ENCODE results near the gene SYT7. TPM values are rescaled to one million over a fixed set of nuclear protein-coding genes. Genes with fewer than 3 reads are reported as not detected.

SYT7 gene
- total and polyA plus RNA-seq, 12 donors, result 11.5 to 26.1 (median 18.7) TPM

GRCh38 chr11:61491736-61492395 is 89.0 kb downstream of the SYT7 start:
- no peak for DNase-seq
- no peak for ATAC-seq
- H3K27me3 ChIP-seq, result no peaks in the 10 kb centered on the region
- no peak overlapping the region for H3K4me3 ChIP-seq
- peaks cover 0 to 4% (median 0%) of the 10 kb centered on the region in 11 donors for H3K9me3 ChIP-seq
- WGBS, 2 donors, result 82 to 87% methylated on average over 12 of the region's 12 CpGs
- H3K4me1 ChIP-seq, result peaks cover 12 to 55% (median 29%) of the 10 kb centered on the region in 9 donors
- H3K27ac ChIP-seq, result no peak overlapping the region
- TF ChIP-seq CTCF (IDR thresholded peaks at IDR 0.05), result no peak
- H3K36me3 ChIP-seq, result no peaks in the 10 kb centered on the region
- intact Hi-C loops (cut with DNase I), result no loop called here

DNA sequence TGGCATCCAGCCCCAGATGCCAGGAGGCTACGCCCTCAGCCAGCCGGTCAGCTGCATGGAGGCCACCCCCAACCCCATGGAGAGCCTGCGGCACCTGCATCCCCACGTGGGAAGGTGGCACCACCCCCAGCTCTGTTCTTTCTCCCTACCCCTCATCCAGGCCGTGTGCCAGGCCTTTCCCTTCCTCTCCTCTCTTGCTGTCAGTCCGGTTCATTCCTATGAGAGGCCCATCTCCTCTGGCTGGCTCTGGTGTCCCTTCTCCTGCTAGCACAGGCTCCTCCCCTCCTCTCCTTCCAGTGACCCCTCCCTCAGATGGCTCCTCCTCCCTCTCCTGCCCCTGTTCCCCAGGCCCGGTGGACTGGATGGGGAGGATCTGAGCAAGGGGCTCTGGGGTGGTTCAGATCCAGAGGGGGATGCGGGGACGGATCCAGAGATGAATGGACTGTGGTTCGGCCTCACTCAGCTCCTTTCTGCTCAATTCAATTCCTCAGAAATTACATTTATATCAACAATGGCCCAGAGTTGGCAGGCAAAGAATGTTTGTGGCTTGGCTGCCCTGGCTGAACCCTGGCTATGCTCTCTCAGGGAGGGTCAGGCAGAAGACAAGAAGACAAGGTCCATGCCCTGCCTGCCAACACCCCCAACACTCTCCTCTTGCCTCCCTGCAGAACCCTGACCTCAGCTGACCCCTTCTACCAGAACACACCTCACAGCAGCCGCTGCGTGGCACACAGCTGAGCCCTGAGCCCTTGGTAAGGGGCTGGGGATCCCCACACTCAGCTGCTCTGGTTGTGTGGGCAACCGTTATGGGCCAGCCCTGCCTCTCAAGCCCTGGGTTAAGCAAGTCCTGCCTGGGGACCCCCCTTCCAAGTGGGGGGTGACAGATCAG is 90.8 kb downstream of the SYT7 start:
- Histone ChIP-seq H3K9me3 (peaks cover 0 to 4% (median 0%) of the 10 kb centered on the region in 11 donors), H3K4me1 (peaks cover 12 to 42% (median 20%) of the 10 kb centered on the region in 9 donors), H3K27ac (peak overlapping the region in 9 of 10 donors; percentile 26 to 80 (median 61)), H3K36me3 (no peaks in the 10 kb centered on the region), H3K27me3 (no peaks in the 10 kb centered on the region), H3K4me3 (peak overlapping the region in 2 of 10 donors; percentile 6 to 22)
- TF ChIP-seq CTCF (IDR thresholded peaks at IDR 0.05), result no peak
- DNase-seq (peak in 1 of 2 donors; percentile 46), ATAC-seq (peak in 7 of 8 donors; percentile 21 to 74 (median 52))
- intact Hi-C loops (cut with DNase I), result loop anchor here in 1 of 10 donors (10.0 kb wide), 1 partner anchor 85 kb away; no protein-coding TSS in a partner anchor
- WGBS, 2 donors, result 55 to 57% methylated on average over 13 of the region's 13 CpGs

GRCh38 chr11:61488651-61489291 is 92.1 kb downstream of the SYT7 start:
- peak; percentile 80 for DNase-seq
- WGBS, 2 donors, result 39 to 40% methylated on average over 19 of the region's 19 CpGs
- peaks cover 12 to 33% (median 20%) of the 10 kb centered on the region in 9 donors for H3K4me1 ChIP-seq
- TF ChIP-seq CTCF (IDR thresholded peaks at IDR 0.05), result no peak
- H3K27me3 ChIP-seq, result no peaks in the 10 kb centered on the region
- peak overlapping the region in 4 of 10 donors; percentile 2 to 22 (median 12) for H3K4me3 ChIP-seq
- H3K9me3 ChIP-seq, result peaks cover 0 to 4% (median 0%) of the 10 kb centered on the region in 11 donors
- intact Hi-C loops (cut with DNase I), result loop anchor here in 1 of 10 donors (10.0 kb wide), 1 partner anchor 86 kb away; no protein-coding TSS in a partner anchor
- ATAC-seq, result peak; percentile 61 to 86 (median 78)
- H3K27ac ChIP-seq, result peak overlapping the region in 9 of 10 donors; percentile 26 to 80 (median 61)
- no peaks in the 10 kb centered on the region for H3K36me3 ChIP-seq
